H9 (cell line): ENCODE data around the gene ZNF213. TPM values are rescaled to one million over a fixed set of nuclear protein-coding genes. Genes with fewer than 3 reads are reported as not detected.

Source experiments
- DNase-seq: peaks from one replicate; pipeline ENCODE4 v3.0.0-alpha.2; 2017
- H2AFZ ChIP-seq: one replicate; pipeline ENCODE4 v1.6.1; 2013; ENCODE audit warnings: mild to moderate bottlenecking, low read length, control low read depth, moderate library complexity
- H2AK5ac ChIP-seq: 2 replicates; pipeline ENCODE4 v1.6.1; 2013; ENCODE audit warnings: low read length, control low read depth, mixed read lengths; ENCODE audit not compliant: insufficient read length
- H2BK120ac ChIP-seq: one replicate; pipeline ENCODE4 v1.6.1; 2013; ENCODE audit warnings: low read depth, mild to moderate bottlenecking, low read length, control low read depth, inconsistent platforms; ENCODE audit not compliant: poor library complexity, severe bottlenecking
- H2BK12ac ChIP-seq: 2 replicates; pipeline ENCODE4 v1.6.1; 2013; ENCODE audit warnings: low read length, control low read depth, mixed read lengths, low read depth; ENCODE audit not compliant: insufficient read length
- H2BK15ac ChIP-seq: 2 replicates; pipeline ENCODE4 v1.6.1; 2013; ENCODE audit warnings: low read depth, low read length, control low read depth
- H2BK20ac ChIP-seq: one replicate; pipeline ENCODE4 v1.6.1; 2013; ENCODE audit warnings: low read depth, mild to moderate bottlenecking, low read length, control low read depth, inconsistent platforms; ENCODE audit not compliant: poor library complexity, severe bottlenecking
- H2BK5ac ChIP-seq: 2 replicates; pipeline ENCODE4 v1.6.1; 2013; ENCODE audit warnings: low read length, control low read depth, mixed read lengths; ENCODE audit not compliant: insufficient read length
- H3K14ac ChIP-seq: 2 replicates; pipeline ENCODE4 v1.6.1; 2013; ENCODE audit warnings: low read length, control low read depth; ENCODE audit not compliant: insufficient read depth
- H3K18ac ChIP-seq: 2 replicates; pipeline ENCODE4 v1.6.1; 2013; ENCODE audit warnings: low read depth, mild to moderate bottlenecking, mixed read lengths, low read length, control low read depth; ENCODE audit not compliant: insufficient read length
- H3K23ac ChIP-seq: 2 replicates; pipeline ENCODE4 v1.6.1; 2013; ENCODE audit warnings: low read length, control low read depth, mixed read lengths, low read depth; ENCODE audit not compliant: insufficient read length
- H3K23me2 ChIP-seq: 2 replicates; pipeline ENCODE4 v1.6.1; 2013; ENCODE audit warnings: low read depth, mild to moderate bottlenecking, mixed read lengths, low read length, control low read depth; ENCODE audit not compliant: insufficient read length, poor library complexity, severe bottlenecking
- H3K27ac ChIP-seq: 2 replicates; pipeline ENCODE4 v1.5.1; 2013; ENCODE audit warnings: low read length, control low read depth, mixed read lengths, low read depth; ENCODE audit not compliant: insufficient read length
- H3K27me3 ChIP-seq: 2 replicates; pipeline ENCODE4 v1.6.1; 2013; ENCODE audit warnings: low read length, control low read depth, inconsistent platforms; ENCODE audit not compliant: insufficient read depth
- H3K4ac ChIP-seq: 2 replicates; pipeline ENCODE4 v1.6.1; 2013; ENCODE audit warnings: low read depth, mild to moderate bottlenecking, control low read depth, inconsistent platforms, low read length, moderate library complexity
- H3K4me1 ChIP-seq: 2 replicates; pipeline ENCODE4 v1.6.1; 2013; ENCODE audit warnings: low read length, control low read depth, inconsistent platforms; ENCODE audit not compliant: insufficient read depth
- H3K4me2 ChIP-seq: 2 replicates; pipeline ENCODE4 v1.6.1; 2013; ENCODE audit warnings: low read length, control low read depth, mixed read lengths; ENCODE audit not compliant: insufficient read length, insufficient read depth
- H3K56ac ChIP-seq: 2 replicates; pipeline ENCODE4 v1.6.1; 2013; ENCODE audit warnings: low read depth, mild to moderate bottlenecking, mixed read lengths, low read length, control low read depth; ENCODE audit not compliant: insufficient read length
- H3K79me1 ChIP-seq: 2 replicates; pipeline ENCODE4 v1.6.1; 2013; ENCODE audit warnings: low read depth, mild to moderate bottlenecking, moderate library complexity, low read length, control low read depth, inconsistent platforms; ENCODE audit not compliant: insufficient read depth, poor library complexity, severe bottlenecking
- H3K79me2 ChIP-seq: 2 replicates; pipeline ENCODE4 v1.6.1; 2013; ENCODE audit warnings: low read length, control low read depth, inconsistent platforms; ENCODE audit not compliant: insufficient read depth
- H3K9ac ChIP-seq: 2 replicates; pipeline ENCODE4 v1.6.1; 2013; ENCODE audit warnings: low read length, control low read depth, mixed read lengths; ENCODE audit not compliant: insufficient read length; ENCODE audit errors: extremely low read depth
- H3K9me3 ChIP-seq: one replicate; pipeline ENCODE4 v1.6.1; 2013; ENCODE audit warnings: low read depth, low read length, inconsistent platforms; ENCODE audit not compliant: control insufficient read depth
- H3T11ph ChIP-seq: one replicate; pipeline ENCODE4 v1.6.1; 2013; ENCODE audit warnings: mild to moderate bottlenecking, low read length, control low read depth, inconsistent platforms
- H4K20me1 ChIP-seq: one replicate; pipeline ENCODE4 v1.6.1; 2013; ENCODE audit not compliant: control insufficient read depth, insufficient read length, insufficient read depth
- H4K5ac ChIP-seq: 2 replicates; pipeline ENCODE4 v1.6.1; 2013; ENCODE audit warnings: low read depth, mild to moderate bottlenecking, mixed read lengths, low read length, control low read depth; ENCODE audit not compliant: insufficient read length
- H4K8ac ChIP-seq: replicated peaks from 2 replicates; pipeline ENCODE4 v1.6.1; 2013; ENCODE audit warnings: low read length, control low read depth, mixed read lengths, low read depth; ENCODE audit not compliant: insufficient read length
- H4K91ac ChIP-seq: 2 replicates; pipeline ENCODE4 v1.6.1; 2013; ENCODE audit warnings: low read depth, mild to moderate bottlenecking, moderate library complexity, mixed read lengths, low read length, control low read depth; ENCODE audit not compliant: insufficient read length
- H3K27ac Mint-ChIP-seq, 3 experiments: 2 replicates in 2 of 3; 3 replicates in 1 of 3; pipeline ENCODE4 v1.8.0; 2020 to 2021; ENCODE audit warnings: mixed read lengths in 3 of 3, mild to moderate bottlenecking in 1 of 3, moderate library complexity in 1 of 3
- H3K27me3 Mint-ChIP-seq: 2 replicates; pipeline ENCODE4 v1.8.0; 2021; ENCODE audit warnings: low read depth, mild to moderate bottlenecking, moderate library complexity, mixed read lengths
- H3K36me3 Mint-ChIP-seq, 3 experiments: 2 replicates in 2 of 3; 3 replicates in 1 of 3; pipeline ENCODE4 v1.8.0; 2020 to 2021; ENCODE audit warnings: low read depth in 3 of 3, mixed read lengths in 3 of 3; ENCODE audit not compliant: insufficient read depth in 1 of 3
- H3K4me1 Mint-ChIP-seq, 2 experiments: 2 replicates each; pipeline ENCODE4 v1.8.0; 2020; ENCODE audit warnings: mixed read lengths in 2 of 2
- H3K4me3 Mint-ChIP-seq, 2 experiments: 2 replicates in 1 of 2; 3 replicates in 1 of 2; pipeline ENCODE4 v1.8.0; 2020 to 2021; ENCODE audit warnings: mild to moderate bottlenecking in 2 of 2, mixed read lengths in 2 of 2, moderate library complexity in 1 of 2
- H3K9me3 Mint-ChIP-seq, 2 experiments: 2 replicates in 1 of 2; 3 replicates in 1 of 2; pipeline ENCODE4 v1.8.0; 2020; ENCODE audit warnings: mild to moderate bottlenecking in 2 of 2, mixed read lengths in 2 of 2, moderate library complexity in 1 of 2
- WGBS: extraction: QIAGEN DNeasy Blood & Tissue Kit; methylation state at CpG from one replicate; pipeline ENCODE4 v1.1.7; 2013; ENCODE audit warnings: missing lambda C conversion rate, low lambda C conversion rate, mixed read lengths; ENCODE audit not compliant: insufficient read length; ENCODE audit errors: extremely low coverage; 5-methylcytosine and 5-hydroxymethylcytosine counted together
- total RNA-seq: library from RNA; stranded (reverse); gene quantifications from 2 replicates; pipeline ENCODE4 v1.2.1, GENCODE V29; 2021
- TF ChIP-seq, protein P1 (sequence below): fragments of 200-600 bp; sonication (generic); conservative IDR thresholded peaks from 3 replicates; pipeline ENCODE4 v1.8.0; 2021; ENCODE audit warnings: antibody characterized with exemption, mild to moderate bottlenecking

The ZNF213 gene
- total RNA-seq, 1 experiment from 2014 or later: 6.4 TPM

DNA sequence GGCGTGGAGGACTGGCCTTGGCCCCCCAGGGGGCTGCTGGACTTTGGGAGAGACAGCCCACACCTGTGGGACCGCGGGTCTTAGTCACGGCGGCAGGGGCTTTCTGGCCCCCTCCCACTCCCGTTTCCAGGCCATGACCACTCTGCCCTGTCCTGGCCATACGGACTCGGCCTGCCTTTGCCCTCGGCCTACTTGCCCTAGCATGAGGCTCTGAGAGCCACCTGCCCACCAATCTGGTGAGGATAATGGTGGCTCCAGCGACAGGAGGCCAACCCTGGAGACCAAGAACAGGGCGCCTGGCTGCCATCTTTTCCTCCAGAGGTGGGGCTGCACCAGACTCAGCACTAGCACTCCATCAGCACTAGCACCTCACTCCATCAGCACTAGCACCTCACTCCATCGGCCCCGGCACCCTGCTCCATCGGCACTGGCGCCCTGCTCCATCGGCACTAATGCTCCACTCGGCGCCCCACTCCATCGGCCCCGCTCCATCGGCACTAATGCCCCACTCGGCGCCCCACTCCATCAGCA, 7.0 kb downstream of the ZNF213 start:
- no peak overlapping the region for H3K56ac ChIP-seq
- H2AK5ac ChIP-seq: no peak overlapping the region
- H3K4me2 ChIP-seq: no peak overlapping the region
- no peak for DNase-seq
- no peaks in the 10 kb centered on the region for H3K79me1 ChIP-seq
- H3T11ph ChIP-seq: no peak overlapping the region
- no peak overlapping the region for H2BK120ac ChIP-seq
- Mint-ChIP-seq H3K27ac (peak overlapping the region in 1 of 3 experiments; percentile 29; a peak in 1 of 7 replicates), H3K9me3 (no peaks in the 10 kb centered on the region), H3K36me3 (peaks cover 7 to 20% (median 15%) of the 10 kb centered on the region in 3 experiments; a peak in 5 of 7 replicates), H3K4me1 (0 out of 4 replicates have a peak, but pooled peaks cover 0 to 2% of the 10 kb centered on the region in 2 experiments), H3K4me3 (no peak overlapping the region; a peak in 1 of 5 replicates), H3K27me3 (peaks cover 11% of the 10 kb centered on the region)
- no peak overlapping the region for H4K5ac ChIP-seq
- H3K9me3 ChIP-seq: no peaks in the 10 kb centered on the region
- H3K14ac ChIP-seq: no peak overlapping the region
- H2BK5ac ChIP-seq: no peak overlapping the region
- H3K18ac ChIP-seq: no peak overlapping the region
- no peaks in the 10 kb centered on the region for H3K79me2 ChIP-seq
- no peak overlapping the region for H2AFZ ChIP-seq
- no peaks in the 10 kb centered on the region for H3K4me1 ChIP-seq
- no peak overlapping the region for H2BK15ac ChIP-seq
- H3K27me3 ChIP-seq: no peaks in the 10 kb centered on the region
- H3K9ac ChIP-seq: no peak overlapping the region
- no peaks in the 10 kb centered on the region for H3K23me2 ChIP-seq
- no peaks in the 10 kb centered on the region for H4K20me1 ChIP-seq
- no peak overlapping the region for H4K91ac ChIP-seq
- no peak overlapping the region for H2BK20ac ChIP-seq
- no peak overlapping the region for H3K4ac ChIP-seq
- no peak overlapping the region for H4K8ac ChIP-seq
- WGBS: no CpG with 5 or more reads among the region's 23 CpGs
- H2BK12ac ChIP-seq: no peak overlapping the region
- no peak overlapping the region for H3K23ac ChIP-seq
- H3K27ac ChIP-seq: no peak overlapping the region
- TF ChIP-seq, protein P1, sequence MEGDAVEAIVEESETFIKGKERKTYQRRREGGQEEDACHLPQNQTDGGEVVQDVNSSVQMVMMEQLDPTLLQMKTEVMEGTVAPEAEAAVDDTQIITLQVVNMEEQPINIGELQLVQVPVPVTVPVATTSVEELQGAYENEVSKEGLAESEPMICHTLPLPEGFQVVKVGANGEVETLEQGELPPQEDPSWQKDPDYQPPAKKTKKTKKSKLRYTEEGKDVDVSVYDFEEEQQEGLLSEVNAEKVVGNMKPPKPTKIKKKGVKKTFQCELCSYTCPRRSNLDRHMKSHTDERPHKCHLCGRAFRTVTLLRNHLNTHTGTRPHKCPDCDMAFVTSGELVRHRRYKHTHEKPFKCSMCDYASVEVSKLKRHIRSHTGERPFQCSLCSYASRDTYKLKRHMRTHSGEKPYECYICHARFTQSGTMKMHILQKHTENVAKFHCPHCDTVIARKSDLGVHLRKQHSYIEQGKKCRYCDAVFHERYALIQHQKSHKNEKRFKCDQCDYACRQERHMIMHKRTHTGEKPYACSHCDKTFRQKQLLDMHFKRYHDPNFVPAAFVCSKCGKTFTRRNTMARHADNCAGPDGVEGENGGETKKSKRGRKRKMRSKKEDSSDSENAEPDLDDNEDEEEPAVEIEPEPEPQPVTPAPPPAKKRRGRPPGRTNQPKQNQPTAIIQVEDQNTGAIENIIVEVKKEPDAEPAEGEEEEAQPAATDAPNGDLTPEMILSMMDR: no peak
